Measurements from ENCODE around the gene TASOR2. TPM values are rescaled to one million over a fixed set of nuclear protein-coding genes. Genes with fewer than 3 reads are reported as not detected.
A peak's percentile ranks its signal among the peaks of the same experiment; 100 is the strongest.

The TASOR2 gene, protein sequence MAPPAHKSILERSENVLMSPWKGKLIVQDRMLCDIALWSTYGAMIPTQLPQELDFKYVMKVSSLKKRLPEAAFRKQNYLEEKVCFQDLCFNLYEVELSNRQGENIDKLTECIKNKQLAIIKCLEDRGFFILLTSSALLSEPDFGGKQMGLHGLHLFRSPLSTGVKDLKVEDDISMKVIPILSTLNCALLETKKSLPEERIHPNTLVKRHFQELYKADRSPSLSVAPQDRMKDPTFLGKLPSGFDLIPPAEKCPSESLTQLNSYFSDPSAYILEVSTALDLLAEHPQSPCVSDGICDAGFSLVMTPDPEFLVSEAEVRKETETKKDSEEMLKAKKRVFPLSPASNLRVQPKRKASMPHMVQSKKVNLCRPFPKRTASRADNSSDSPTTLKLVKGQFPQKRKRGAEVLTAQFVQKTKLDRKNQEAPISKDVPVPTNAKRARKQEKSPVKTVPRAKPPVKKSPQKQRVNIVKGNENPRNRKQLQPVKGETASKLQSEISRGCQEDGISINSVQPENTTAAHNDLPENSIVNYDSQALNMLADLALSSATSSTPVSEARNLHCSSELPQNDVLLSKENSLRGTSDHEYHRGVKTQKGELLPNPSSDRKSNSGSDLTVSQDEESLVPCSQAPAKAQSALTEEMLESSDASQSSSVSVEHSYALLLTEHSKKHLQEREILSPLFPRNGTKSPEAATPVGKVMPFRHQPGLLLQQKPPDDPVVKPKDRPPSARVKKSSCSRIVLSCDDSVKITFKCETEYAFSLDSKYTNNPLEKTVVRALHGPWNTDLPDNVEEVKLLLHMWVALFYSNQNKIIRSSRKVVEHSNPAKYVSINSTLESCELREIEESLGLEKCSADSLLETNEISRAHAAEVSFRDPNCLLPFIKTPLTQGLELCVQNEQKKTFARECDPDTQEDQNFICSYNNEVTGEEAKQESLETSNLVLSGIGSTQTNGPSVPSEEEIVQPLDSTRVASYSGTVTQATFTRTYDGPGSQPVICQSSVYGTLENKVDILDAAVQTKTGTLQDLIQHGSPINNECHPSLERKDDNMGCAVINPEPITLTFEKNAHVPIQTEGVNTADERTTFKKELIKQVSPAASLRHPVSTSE (N-terminal part only)
- polyA plus RNA-seq, result 34.9 to 40.4 TPM (median 35.0 TPM) in 3 replicates
- 38.8 TPM for polyA plus RNA-seq (2011; ENCODE audit: low read depth)
- polyA plus RNA-seq (2011; cell fraction: cytosol; rRNA removed), result 14.9 and 29.6 TPM in 2 replicates
- polyA plus RNA-seq (2011; cell fraction: nucleus; rRNA removed), result 61.5 and 71.4 TPM in 2 replicates
- 18.2 and 26.5 TPM in 2 replicates for polyA plus RNA-seq (2012; ENCODE audit: low replicate concordance)
- 17.5 to 82.6 TPM (median 47.0 TPM) in 3 replicates for polyA minus RNA-seq
- polyA minus RNA-seq (2011; cell fraction: cytosol; rRNA and poly(A)+ RNA removed), result 40.9 TPM
- 93.5 and 163 TPM in 2 replicates for polyA minus RNA-seq (2011; cell fraction: nucleus; rRNA and poly(A)+ RNA removed)

DNA sequence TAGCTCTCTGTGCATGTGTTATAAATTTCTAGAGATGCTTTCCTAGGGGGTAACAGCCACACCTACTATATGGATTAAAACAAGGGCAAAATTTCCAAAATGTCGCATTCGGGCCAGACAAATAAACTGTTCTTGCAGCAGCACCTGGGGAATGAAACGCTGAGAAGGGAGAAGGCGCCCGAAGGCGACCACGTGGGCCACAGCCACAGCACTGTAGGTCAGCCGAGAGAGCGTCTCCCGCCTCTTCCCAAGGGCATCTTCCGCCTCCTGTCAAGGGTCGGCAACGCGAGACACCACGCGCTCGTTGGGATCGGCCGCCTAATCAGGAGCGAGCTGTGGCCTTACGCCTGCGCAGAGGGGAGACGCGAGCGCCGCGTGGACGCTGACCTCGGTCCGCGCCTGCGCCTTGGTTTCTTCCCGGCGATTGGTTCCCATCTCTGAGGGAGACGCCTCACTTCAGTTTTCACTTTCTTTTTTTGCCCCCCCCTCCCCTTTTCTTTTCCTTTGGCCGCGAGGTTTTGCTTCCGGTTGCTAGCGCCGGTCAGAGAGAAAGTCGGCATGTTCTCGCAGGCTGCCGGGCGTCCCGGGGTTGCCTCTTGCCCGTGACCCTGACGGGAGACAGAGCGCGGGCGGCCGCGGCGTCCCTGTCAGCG is at the start of gene TASOR2:
Gene TASOR2 (plus strand): TSS at position 521 of the 653 bp plus-strand sequence. CDS start 35,805 bp downstream, outside the sequence.
- H3K4me3 ChIP-seq (ENCODE audit: control insufficient read depth in 2 of 3, extremely low read depth in 1 of 3, insufficient read depth in 2 of 3, low read depth in 1 of 3, low read length in 3 of 3), result peak within 1 kb of the TSS; percentile 94 to 97 (median 94)
- no peaks in the 10 kb centered on the region for H4K20me1 ChIP-seq (ENCODE audit: control insufficient read depth, extremely low read depth, insufficient read depth, low read length)
- H3K27ac ChIP-seq (ENCODE audit: control insufficient read depth, insufficient read depth, low read length), result peak within 1 kb of the TSS; percentile 83
- H3K9ac ChIP-seq (ENCODE audit: control insufficient read depth, extremely low read depth, insufficient read depth, low read length), result peak within 1 kb of the TSS; percentile 88
- no peaks in the 10 kb centered on the region for H3K9me3 ChIP-seq (ENCODE audit: control insufficient read depth, low read depth, low read length)
- H3K4me2 ChIP-seq (ENCODE audit: control insufficient read depth, extremely low read depth, insufficient read depth, low read depth, low read length), result peak within 1 kb of the TSS; percentile 95
- peaks cover 3% of the 10 kb centered on the region for H3K9me1 ChIP-seq (ENCODE audit: control insufficient read depth, extremely low read depth, insufficient read depth, low read length)
- peak; percentile 68 for FAIRE-seq
- H3K4me1 ChIP-seq (ENCODE audit: control insufficient read depth, extremely low read depth, insufficient read depth, low read length), result peaks cover 13% of the 10 kb centered on the region
- dilution Hi-C loops (cut with MboI; ENCODE audit: extremely low pct_ligation_motif_present, low sequenced_read_pairs), result no loop called here
- peaks cover 48% of the 10 kb centered on the region for H3K79me2 ChIP-seq (ENCODE audit: control insufficient read depth, insufficient read depth, low read length)
- no peaks in the 10 kb centered on the region for H3K36me3 ChIP-seq (ENCODE audit: control insufficient read depth in 2 of 2, extremely low read depth in 1 of 2, insufficient read depth in 2 of 2, low read length in 2 of 2)
- TF ChIP-seq, protein P1, sequence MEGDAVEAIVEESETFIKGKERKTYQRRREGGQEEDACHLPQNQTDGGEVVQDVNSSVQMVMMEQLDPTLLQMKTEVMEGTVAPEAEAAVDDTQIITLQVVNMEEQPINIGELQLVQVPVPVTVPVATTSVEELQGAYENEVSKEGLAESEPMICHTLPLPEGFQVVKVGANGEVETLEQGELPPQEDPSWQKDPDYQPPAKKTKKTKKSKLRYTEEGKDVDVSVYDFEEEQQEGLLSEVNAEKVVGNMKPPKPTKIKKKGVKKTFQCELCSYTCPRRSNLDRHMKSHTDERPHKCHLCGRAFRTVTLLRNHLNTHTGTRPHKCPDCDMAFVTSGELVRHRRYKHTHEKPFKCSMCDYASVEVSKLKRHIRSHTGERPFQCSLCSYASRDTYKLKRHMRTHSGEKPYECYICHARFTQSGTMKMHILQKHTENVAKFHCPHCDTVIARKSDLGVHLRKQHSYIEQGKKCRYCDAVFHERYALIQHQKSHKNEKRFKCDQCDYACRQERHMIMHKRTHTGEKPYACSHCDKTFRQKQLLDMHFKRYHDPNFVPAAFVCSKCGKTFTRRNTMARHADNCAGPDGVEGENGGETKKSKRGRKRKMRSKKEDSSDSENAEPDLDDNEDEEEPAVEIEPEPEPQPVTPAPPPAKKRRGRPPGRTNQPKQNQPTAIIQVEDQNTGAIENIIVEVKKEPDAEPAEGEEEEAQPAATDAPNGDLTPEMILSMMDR (optimal IDR thresholded peaks at IDR 0.05 in 1 of 3, IDR thresholded peaks at IDR 0.05 in 1 of 3, conservative IDR thresholded peaks at IDR 0.05 in 1 of 3; ENCODE audit: extremely low read depth in 1 of 3, insufficient read depth in 2 of 3, low read length in 3 of 3), result no peak
- no peak for TF ChIP-seq EZH2 (IDR thresholded peaks at IDR 0.05; ENCODE audit: low read length)
- no peaks in the 10 kb centered on the region for H3K27me3 ChIP-seq (ENCODE audit: control insufficient read depth, extremely low read depth, insufficient read depth, low read length)
- DNase-seq (ENCODE audit: low read depth, low spot score), result peak; percentile 74
- H2AFZ ChIP-seq (ENCODE audit: control insufficient read depth, low read length), result peak within 1 kb of the TSS; percentile 95

DNA sequence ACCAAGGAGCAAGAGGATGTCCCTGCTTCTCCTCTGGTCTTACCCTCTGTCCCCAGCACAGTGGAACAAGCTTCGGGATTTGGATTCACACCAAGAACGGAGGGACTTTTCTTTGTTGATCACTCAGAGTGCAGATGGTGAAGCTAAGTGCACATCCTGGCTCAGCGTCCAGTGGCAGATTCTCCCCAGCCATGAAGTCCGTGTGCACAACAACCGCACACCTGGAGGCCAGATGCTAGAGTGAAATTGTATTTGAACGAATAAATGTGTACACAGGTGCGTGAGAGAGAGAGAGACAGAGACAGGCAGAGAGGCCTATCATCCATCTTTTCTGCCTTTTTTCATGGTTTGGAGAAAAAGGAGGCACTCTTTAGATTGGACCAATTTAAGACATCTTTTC is 49.7 kb upstream of the TASOR2 start:
- Histone ChIP-seq H4K20me1 (ENCODE audit: control insufficient read depth, extremely low read depth, insufficient read depth, low read length) (no peaks in the 10 kb centered on the region), H3K4me1 (ENCODE audit: control insufficient read depth, extremely low read depth, insufficient read depth, low read length) (peaks cover 9% of the 10 kb centered on the region), H3K9me1 (ENCODE audit: control insufficient read depth, extremely low read depth, insufficient read depth, low read length) (no peaks in the 10 kb centered on the region), H3K4me3 (ENCODE audit: control insufficient read depth in 2 of 3, extremely low read depth in 1 of 3, insufficient read depth in 2 of 3, low read depth in 1 of 3, low read length in 3 of 3) (no peak overlapping the region), H3K27me3 (ENCODE audit: control insufficient read depth, extremely low read depth, insufficient read depth, low read length) (no peaks in the 10 kb centered on the region), H3K36me3 (ENCODE audit: control insufficient read depth in 2 of 2, extremely low read depth in 1 of 2, insufficient read depth in 2 of 2, low read length in 2 of 2) (peaks cover 0 to 1% of the 10 kb centered on the region in 2 experiments), H3K4me2 (ENCODE audit: control insufficient read depth, extremely low read depth, insufficient read depth, low read depth, low read length) (no peak overlapping the region), H3K27ac (ENCODE audit: control insufficient read depth, insufficient read depth, low read length) (no peak overlapping the region), H3K9me3 (ENCODE audit: control insufficient read depth, low read depth, low read length) (no peaks in the 10 kb centered on the region), H3K79me2 (ENCODE audit: control insufficient read depth, insufficient read depth, low read length) (no peaks in the 10 kb centered on the region), H2AFZ (ENCODE audit: control insufficient read depth, low read length) (no peak overlapping the region), H3K9ac (ENCODE audit: control insufficient read depth, extremely low read depth, insufficient read depth, low read length) (no peak overlapping the region)
- dilution Hi-C loops (cut with MboI; ENCODE audit: extremely low pct_ligation_motif_present, low sequenced_read_pairs), result no loop called here
- TF ChIP-seq, protein P1 (optimal IDR thresholded peaks at IDR 0.05 in 1 of 3, IDR thresholded peaks at IDR 0.05 in 1 of 3, conservative IDR thresholded peaks at IDR 0.05 in 1 of 3; ENCODE audit: extremely low read depth in 1 of 3, insufficient read depth in 2 of 3, low read length in 3 of 3), result no peak
- TF ChIP-seq EZH2 (IDR thresholded peaks at IDR 0.05; ENCODE audit: low read length), result no peak
- FAIRE-seq (no peak), DNase-seq (ENCODE audit: low read depth, low spot score) (no peak)

Data from keratinocyte (primary cell).